Measurements from ENCODE around the gene KIF3C.
"Not testable (repeated sequence)": the region's sequence is repeated elsewhere in the genome, so short reads cannot be mapped to it uniquely, and the experiment has no call there.

KIF3C gene

GRCh38 chr2:25982273-25982967, at the start of gene KIF3C:
TSS of gene KIF3C (minus strand) at chr2:25982497. CDS start at chr2:25981917, 580 bp downstream.
- DNase-seq (ENCODE audit: low spot score), result no peak
- TF ChIP-seq CTCF (IDR thresholded peaks at IDR 0.05), result no peak
- peak within 1 kb of the TSS; percentile 96 for H3K4me3 ChIP-seq
- peak within 1 kb of the TSS; percentile 12 to 82 for H3K27ac ChIP-seq

- DNase-seq (ENCODE audit: low spot score), result not testable (repeated sequence)
Observed at GRCh38 chr2:26028083-26028482, 45.8 kb upstream of the KIF3C start.

GRCh38 chr2:26025509-26025908, 43.2 kb upstream of the KIF3C start:
- no peak for DNase-seq (ENCODE audit: low spot score)
- Histone ChIP-seq H3K27ac (no peak overlapping the region), H3K4me3 (no peak overlapping the region)
- TF ChIP-seq CTCF (IDR thresholded peaks at IDR 0.05), result no peak

More at GRCh38 chr2:26028083-26028482, 45.8 kb upstream of the KIF3C start:
- not testable (repeated sequence) for H3K27ac ChIP-seq, H3K4me3 ChIP-seq

GRCh38 chr2:26024260-26024659, 42.0 kb upstream of the KIF3C start:
- TF ChIP-seq CTCF (IDR thresholded peaks at IDR 0.05), result no peak
- no peak overlapping the region for H3K4me3 ChIP-seq
- no peak for DNase-seq (ENCODE audit: low spot score)
- H3K27ac ChIP-seq, result no peak overlapping the region

GRCh38 chr2:26020231-26020640, 37.9 kb upstream of the KIF3C start:
- no peak for TF ChIP-seq CTCF (IDR thresholded peaks at IDR 0.05)
- H3K4me3 ChIP-seq, result no peak overlapping the region
- H3K27ac ChIP-seq, result no peak overlapping the region
- DNase-seq (ENCODE audit: low spot score), result no peak

- TF ChIP-seq CTCF (IDR thresholded peaks at IDR 0.05), result no peak
- no peak overlapping the region for H3K4me3 ChIP-seq
- peak overlapping the region; percentile 2 to 3 for H3K27ac ChIP-seq
- DNase-seq (ENCODE audit: low spot score), result peak; percentile 82
Observed at GRCh38 chr2:26018184-26019055, 36.1 kb upstream of the KIF3C start.

GRCh38 chr2:26017464-26018183, 35.3 kb upstream of the KIF3C start:
- Histone ChIP-seq H3K27ac (peak overlapping the region in 1 of 2 donors; percentile 2), H3K4me3 (no peak overlapping the region)
- DNase-seq (ENCODE audit: low spot score), result no peak
- TF ChIP-seq CTCF (IDR thresholded peaks at IDR 0.05), result no peak

GRCh38 chr2:26016706-26017045, 34.4 kb upstream of the KIF3C start:
- not testable (repeated sequence) for DNase-seq (ENCODE audit: low spot score); H3K27ac ChIP-seq; H3K4me3 ChIP-seq
